HUES6 (cell line): ENCODE data around the gene C6orf89.
"Not testable (repeated sequence)": the region's sequence is repeated elsewhere in the genome, so short reads cannot be mapped to it uniquely, and the experiment has no call there.

ENCODE experiments used
- H3K27ac ChIP-seq: 2 replicates; pipeline ENCODE4 v1.7.0; 2013; ENCODE audit warnings: low read depth, mild to moderate bottlenecking, low read length, inconsistent platforms
- H3K27me3 ChIP-seq: 2 replicates; pipeline ENCODE4 v1.6.1; 2013; ENCODE audit warnings: low read length; ENCODE audit not compliant: control insufficient read depth, insufficient read depth
- H3K36me3 ChIP-seq: 2 replicates; pipeline ENCODE4 v1.6.1; 2013; ENCODE audit warnings: low read length; ENCODE audit not compliant: control insufficient read depth, insufficient read depth
- H3K4me1 ChIP-seq: 2 replicates; pipeline ENCODE4 v1.6.1; 2013; ENCODE audit warnings: low read length; ENCODE audit not compliant: control insufficient read depth, insufficient read depth
- H3K4me3 ChIP-seq: 2 replicates; pipeline ENCODE4 v1.5.1; 2013; ENCODE audit warnings: low read depth, low read length
- H3K9ac ChIP-seq: one replicate; pipeline ENCODE4 v1.6.1; 2013; ENCODE audit warnings: mild to moderate bottlenecking, low read length
- H3K9me3 ChIP-seq: 2 replicates; pipeline ENCODE4 v1.6.1; 2013; ENCODE audit warnings: low read depth, low read length; ENCODE audit not compliant: control insufficient read depth, insufficient read depth

The C6orf89 gene

GRCh38 chr6:36891153-36891552, 5.4 kb downstream of the C6orf89 start:
- H3K9me3 ChIP-seq, H3K27me3 ChIP-seq, H3K36me3 ChIP-seq, H3K4me3 ChIP-seq, H3K9ac ChIP-seq, H3K4me1 ChIP-seq, H3K27ac ChIP-seq: not testable (repeated sequence)

- Histone ChIP-seq H3K4me1 (no peaks in the 10 kb centered on the region), H3K9me3 (no peaks in the 10 kb centered on the region), H3K27me3 (no peaks in the 10 kb centered on the region), H3K27ac (no peak overlapping the region), H3K36me3 (no peaks in the 10 kb centered on the region), H3K9ac (no peak overlapping the region), H3K4me3 (no peak overlapping the region)
Observed at GRCh38 chr6:36893976-36894932, 8.5 kb downstream of the C6orf89 start.

GRCh38 chr6:36897609-36898008, 11.9 kb downstream of the C6orf89 start:
- no peaks in the 10 kb centered on the region for H3K27me3 ChIP-seq
- H3K4me1 ChIP-seq = no peaks in the 10 kb centered on the region
- no peak overlapping the region for H3K27ac ChIP-seq
- H3K9me3 ChIP-seq = no peaks in the 10 kb centered on the region
- H3K36me3 ChIP-seq = peaks cover 7% of the 10 kb centered on the region
- H3K4me3 ChIP-seq = no peak overlapping the region
- H3K9ac ChIP-seq = no peak overlapping the region

- Histone ChIP-seq H3K36me3 (peaks cover 13% of the 10 kb centered on the region), H3K27ac (peak overlapping the region; percentile 47; the same call in 1 of the 2 replicates), H3K27me3 (no peaks in the 10 kb centered on the region), H3K4me3 (no peak overlapping the region), H3K4me1 (no peaks in the 10 kb centered on the region), H3K9me3 (no peaks in the 10 kb centered on the region), H3K9ac (no peak overlapping the region)
Observed at GRCh38 chr6:36904114-36904513, 18.4 kb downstream of the C6orf89 start.

GRCh38 chr6:36904851-36905393, 19.2 kb downstream of the C6orf89 start:
- Histone ChIP-seq H3K27ac (no peak overlapping the region), H3K27me3 (no peaks in the 10 kb centered on the region), H3K4me3 (no peak overlapping the region), H3K9me3 (no peaks in the 10 kb centered on the region), H3K36me3 (peaks cover 13% of the 10 kb centered on the region), H3K4me1 (no peaks in the 10 kb centered on the region), H3K9ac (no peak overlapping the region)

- Histone ChIP-seq H3K4me1 (no peaks in the 10 kb centered on the region), H3K36me3 (peaks cover 13% of the 10 kb centered on the region), H3K9me3 (no peaks in the 10 kb centered on the region), H3K27me3 (no peaks in the 10 kb centered on the region), H3K4me3 (no peak overlapping the region), H3K9ac (no peak overlapping the region), H3K27ac (no peak overlapping the region)
Observed at GRCh38 chr6:36906539-36907325, 21.0 kb downstream of the C6orf89 start.

GRCh38 chr6:36907781-36908180, 22.0 kb downstream of the C6orf89 start:
- no peaks in the 10 kb centered on the region for H3K4me1 ChIP-seq
- H3K9ac ChIP-seq = no peak overlapping the region
- peaks cover 4% of the 10 kb centered on the region for H3K36me3 ChIP-seq
- no peak overlapping the region for H3K27ac ChIP-seq
- H3K9me3 ChIP-seq = no peaks in the 10 kb centered on the region
- no peak overlapping the region for H3K4me3 ChIP-seq
- H3K27me3 ChIP-seq = no peaks in the 10 kb centered on the region

GRCh38 chr6:36908747-36909146, 23.0 kb downstream of the C6orf89 start:
- no peak overlapping the region for H3K27ac ChIP-seq
- no peaks in the 10 kb centered on the region for H3K9me3 ChIP-seq
- H3K27me3 ChIP-seq = no peaks in the 10 kb centered on the region
- H3K4me1 ChIP-seq = no peaks in the 10 kb centered on the region
- no peak overlapping the region for H3K4me3 ChIP-seq
- no peak overlapping the region for H3K9ac ChIP-seq
- peaks cover 4% of the 10 kb centered on the region for H3K36me3 ChIP-seq

- Histone ChIP-seq H3K36me3 (no peaks in the 10 kb centered on the region; the same call in 1 of the 2 replicates), H3K4me1 (0 out of 2 replicates have a peak, but pooled peaks cover 6% of the 10 kb centered on the region), H3K27ac (no peak overlapping the region), H3K9me3 (no peaks in the 10 kb centered on the region), H3K4me3 (no peak overlapping the region), H3K27me3 (no peaks in the 10 kb centered on the region), H3K9ac (no peak overlapping the region)
Observed at GRCh38 chr6:36912030-36912454, 26.3 kb downstream of the C6orf89 start.

GRCh38 chr6:36912586-36912985, 26.8 kb downstream of the C6orf89 start:
- Histone ChIP-seq H3K27me3 (no peaks in the 10 kb centered on the region), H3K27ac (no peak overlapping the region), H3K9me3 (no peaks in the 10 kb centered on the region), H3K36me3 (no peaks in the 10 kb centered on the region; the same call in 1 of the 2 replicates), H3K4me1 (0 out of 2 replicates have a peak, but pooled peaks cover 6% of the 10 kb centered on the region), H3K4me3 (no peak overlapping the region), H3K9ac (no peak overlapping the region)
